Frontal cortex (tissue), 4 donors: ENCODE measurements around the gene CCL21. TPM values are rescaled to one million over a fixed set of nuclear protein-coding genes. Genes with fewer than 3 reads are reported as not detected.

ENCODE experiments used
- DNase-seq, 2 donors: peaks; one replicate each; pipeline ENCODE4 v3.0.0; 2012; ENCODE audit warnings: low spot score in 2 of 2
- FAIRE-seq: peaks from 2 replicates; lab custom pipeline; 2012; peaks lifted over from hg19 to GRCh38; lab: Jason Lieb, UNC
- total RNA-seq: library from RNA; depleted of rRNA; stranded (reverse); fragments of >200 nt; gene quantifications from one replicate; pipeline ENCODE4 v1.2.3, GENCODE V29; 2014
- donor health status: control.
- donor health status: control.
- donor health status: control.

The CCL21 gene
- total RNA-seq, 1 donor from 2014 or later = not detected

GRCh38 chr9:34712140-34712539 lies 2.2 kb upstream of the CCL21 start:
- FAIRE-seq (no peak), DNase-seq (no peak)

GRCh38 chr9:34709196-34709978 lies 549 bp downstream of the CCL21 start:
- DNase-seq = no peak
- no peak for FAIRE-seq

- DNase-seq (no peak), FAIRE-seq (no peak)
Observed at GRCh38 chr9:34707130-34707529, 2.8 kb downstream of the CCL21 start.

- DNase-seq (peak; percentile 80 to 86), FAIRE-seq (no peak)
Observed at GRCh38 chr9:34701769-34702736, 7.9 kb downstream of the CCL21 start.

- no peak for FAIRE-seq
Observed at GRCh38 chr9:34701023-34701768, 8.7 kb downstream of the CCL21 start.

GRCh38 chr9:34694811-34695210 lies 15.1 kb downstream of the CCL21 start:
- no peak for FAIRE-seq
- DNase-seq = no peak

More at GRCh38 chr9:34701023-34701768, 8.7 kb downstream of the CCL21 start:
- peak; percentile 63 to 79 for DNase-seq

GRCh38 chr9:34693560-34693959 lies 16.4 kb downstream of the CCL21 start:
- FAIRE-seq (no peak), DNase-seq (no peak)

- DNase-seq (no peak), FAIRE-seq (no peak)
Observed at GRCh38 chr9:34691936-34692315, 18.0 kb downstream of the CCL21 start.

- no peak for FAIRE-seq
- DNase-seq = no peak
Observed at GRCh38 chr9:34690983-34691935, 18.7 kb downstream of the CCL21 start, which contains the start of gene CCL19. Gene CCL19 (minus strand): TSS chr9:34691276. CDS start chr9:34691139, 137 bp downstream.

- FAIRE-seq (no peak), DNase-seq (no peak)
Observed at GRCh38 chr9:34689512-34689911, 20.4 kb downstream of the CCL21 start.

- FAIRE-seq (no peak), DNase-seq (no peak)
Observed at GRCh38 chr9:34689116-34689470, 20.8 kb downstream of the CCL21 start.

- no peak for DNase-seq
- no peak for FAIRE-seq
Observed at GRCh38 chr9:34688329-34689115, 21.4 kb downstream of the CCL21 start.

GRCh38 chr9:34687276-34688030 lies 22.5 kb downstream of the CCL21 start:
- FAIRE-seq (no peak), DNase-seq (no peak)

GRCh38 chr9:34686732-34687131 lies 23.2 kb downstream of the CCL21 start:
- FAIRE-seq (no peak), DNase-seq (no peak)

GRCh38 chr9:34686231-34686630 lies 23.7 kb downstream of the CCL21 start:
- DNase-seq = no peak

GRCh38 chr9:34685591-34685990 lies 24.3 kb downstream of the CCL21 start:
- DNase-seq = no peak
- FAIRE-seq = no peak

More at GRCh38 chr9:34686231-34686630, 23.7 kb downstream of the CCL21 start:
- no peak for FAIRE-seq

- FAIRE-seq (no peak), DNase-seq (no peak)
Observed at GRCh38 chr9:34684816-34685215, 25.1 kb downstream of the CCL21 start.
